GM12892 (cell line): Measurements from ENCODE around the gene ACTG1.
A peak's percentile ranks its signal among the peaks of the same experiment; 100 is the strongest.

Source experiments
- DNase-seq: peaks from one replicate; pipeline ENCODE4 v3.0.0; 2011; ENCODE audit not compliant: insufficient read length
- FAIRE-seq: peaks from 2 replicates; lab custom pipeline; 2011; peaks lifted over from hg19 to GRCh38; lab: Jason Lieb, UNC
- POLR2A ChIP-seq: IDR thresholded peaks from 2 replicates; pipeline ENCODE4 v1.6.1; 2011; ENCODE audit warnings: low read depth, low read length, control low read depth
- POLR2AphosphoS5 ChIP-seq: IDR thresholded peaks from 2 replicates; pipeline ENCODE4 v1.6.1; 2011; ENCODE audit warnings: low read depth, low read length, control low read depth
- TAF1 ChIP-seq: IDR thresholded peaks from 2 replicates; pipeline ENCODE4 v1.6.1; 2011; ENCODE audit warnings: low read depth, mild to moderate bottlenecking, control low read depth, low read length, borderline replicate concordance

Gene ACTG1

GRCh38 chr17:81486199-81486810, 26.3 kb downstream of the ACTG1 start:
- DNase-seq = no peak
- FAIRE-seq = no peak
- TF ChIP-seq POLR2AphosphoS5 (no peak), POLR2A (no peak), TAF1 (no peak)

GRCh38 chr17:81484195-81484979, 28.2 kb downstream of the ACTG1 start:
- DNase-seq (peak; percentile 93), FAIRE-seq (peak; percentile 87)
- TF ChIP-seq TAF1 (no peak), POLR2AphosphoS5 (no peak), POLR2A (no peak)

- FAIRE-seq (no peak), DNase-seq (no peak)
These were observed 28.8 kb downstream of the ACTG1 start for GRCh38 chr17:81483862-81484194.

GRCh38 chr17:81483085-81483861, 29.3 kb downstream of the ACTG1 start:
- FAIRE-seq (no peak), DNase-seq (no peak)
- TF ChIP-seq POLR2A (no peak), TAF1 (no peak), POLR2AphosphoS5 (no peak)

More at GRCh38 chr17:81483862-81484194, 28.8 kb downstream of the ACTG1 start:
- TF ChIP-seq POLR2AphosphoS5 (no peak), TAF1 (no peak), POLR2A (no peak)

- FAIRE-seq (no peak), DNase-seq (no peak)
- no peak for TF ChIP-seq TAF1
- TF ChIP-seq POLR2AphosphoS5 = no peak
These were observed 29.9 kb downstream of the ACTG1 start for GRCh38 chr17:81482673-81483072.

GRCh38 chr17:81481815-81482505, 30.6 kb downstream of the ACTG1 start:
- TF ChIP-seq POLR2AphosphoS5 (no peak), POLR2A (no peak), TAF1 (no peak)
- DNase-seq = no peak
- no peak for FAIRE-seq

GRCh38 chr17:81481073-81481799, 31.4 kb downstream of the ACTG1 start:
- FAIRE-seq (no peak), DNase-seq (no peak)
- TF ChIP-seq POLR2AphosphoS5 (no peak), TAF1 (no peak), POLR2A (no peak)

- FAIRE-seq = no peak
- no peak for TF ChIP-seq TAF1
- no peak for TF ChIP-seq POLR2AphosphoS5
- no peak for TF ChIP-seq POLR2A
- DNase-seq = no peak
These were observed 32.2 kb downstream of the ACTG1 start for GRCh38 chr17:81480140-81481072.

GRCh38 chr17:81479175-81480071, 33.2 kb downstream of the ACTG1 start:
- no peak for TF ChIP-seq TAF1
- FAIRE-seq = no peak
- no peak for DNase-seq
